ENCODE results near the gene KCNH2. TPM values are rescaled to one million over a fixed set of nuclear protein-coding genes. Genes with fewer than 3 reads are reported as not detected.

The KCNH2 gene
- total and polyA plus RNA-seq, 2 experiments from 2014 or later, result 2.6 to 14.7 TPM

DNA sequence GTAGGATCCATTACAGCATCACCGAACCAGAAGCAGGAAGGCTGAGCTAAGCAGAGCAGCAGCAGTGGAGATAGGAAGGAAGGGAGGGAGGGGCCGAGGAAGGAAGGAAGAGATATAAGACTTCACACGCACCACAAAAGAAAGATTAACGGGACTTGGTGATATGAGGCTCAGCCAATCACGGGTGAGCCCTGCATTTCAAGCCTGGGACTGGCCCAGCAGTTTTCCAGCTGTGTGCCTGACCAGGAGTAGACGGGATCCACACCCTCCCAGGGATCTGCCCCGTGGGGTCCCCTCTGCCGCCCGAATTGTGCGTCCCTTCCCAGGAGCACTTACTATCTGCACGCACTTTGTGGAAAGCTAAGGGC lies 30.0 kb upstream of the KCNH2 start:
- TF ChIP-seq JUNB (IDR thresholded peaks at IDR 0.05; ENCODE audit: unreplicated experiment) (no peak), CREB1 (CRISPR knock-in tag; IDR thresholded peaks at IDR 0.05; ENCODE audit: low read depth) (no peak), CTCF (conservative IDR thresholded peaks at IDR 0.05; ENCODE audit: low read depth in 2 of 2) (no peak), POLR2AphosphoS5 (IDR thresholded peaks at IDR 0.05; ENCODE audit: low read depth) (no peak), ZNF114 (CRISPR knock-in tag; IDR thresholded peaks at IDR 0.05) (no peak), STAT1 (IDR thresholded peaks at IDR 0.05; ENCODE audit: unreplicated experiment) (no peak), EZH2phosphoT487 (IDR thresholded peaks at IDR 0.05; ENCODE audit: unreplicated experiment) (no peak), ZNF462 (CRISPR knock-in tag; IDR thresholded peaks at IDR 0.05) (no peak), NANOG (IDR thresholded peaks at IDR 0.05; ENCODE audit: borderline replicate concordance) (no peak), ETS1 (IDR thresholded peaks at IDR 0.05) (no peak), REST (IDR thresholded peaks at IDR 0.05; ENCODE audit: unreplicated experiment) (no peak), ZNF331 (CRISPR knock-in tag; IDR thresholded peaks at IDR 0.05; ENCODE audit: low read depth) (no peak), EZH2 (IDR thresholded peaks at IDR 0.05; ENCODE audit: low read depth, unreplicated experiment) (no peak)
- Histone ChIP-seq H3K27me3 (ENCODE audit: insufficient read depth) (peaks cover 11% of the 10 kb centered on the region), H3K4me2 (peak overlapping the region; percentile 46; the same call in 1 of the 2 replicates), H2AFZ (peak overlapping the region; percentile 69), H4K20me1 (replicated peaks; ENCODE audit: insufficient read depth) (no peaks in the 10 kb centered on the region), H3K27ac (ENCODE audit: low read depth) (no peak overlapping the region), H3K36me3 (ENCODE audit: insufficient read depth) (no peaks in the 10 kb centered on the region), H3K4me1 (ENCODE audit: insufficient read depth) (peaks cover 20% of the 10 kb centered on the region; the same call in 1 of the 2 replicates), H3F3A (replicated peaks; ENCODE audit: low read depth) (0 out of 2 replicates have a peak, but pooled peaks cover 4% of the 10 kb centered on the region), H3K9me2 (ENCODE audit: insufficient read depth) (no peaks in the 10 kb centered on the region), H3K4me3 (no peak overlapping the region; the same call in 1 of the 2 replicates), H3K79me2 (replicated peaks; ENCODE audit: insufficient read depth) (no peaks in the 10 kb centered on the region)
- DNase-seq (ENCODE audit: low spot score), result no peak
- peaks cover 14% of the 10 kb centered on the region for H3K27me3 Mint-ChIP-seq (ENCODE audit: insufficient read depth, low read depth, poor library complexity)
- H3K36me3 Mint-ChIP-seq (ENCODE audit: low read depth), result no peaks in the 10 kb centered on the region; the same call in 2 of the 3 replicates
- H3K4me3 Mint-ChIP-seq, result peak overlapping the region; percentile 60
- H3K4me1 Mint-ChIP-seq, result peaks cover 35% of the 10 kb centered on the region
- no peak overlapping the region for H3K27ac Mint-ChIP-seq
- no peak for ATAC-seq
- no peaks in the 10 kb centered on the region for H3K9me3 Mint-ChIP-seq

Measured in GM23338 (cell line).